Cardiac muscle cell (in vitro differentiated cells and primary cell): Measurements from ENCODE around the gene SLC23A2. TPM values are rescaled to one million over a fixed set of nuclear protein-coding genes. Genes with fewer than 3 reads are reported as not detected.
A peak's percentile ranks its signal among the peaks of the same experiment; 100 is the strongest.

ENCODE experiments used
- DNase-seq, 2 donors: peaks; one replicate each; pipeline versions ENCODE4 v3.0.0 to v3.0.0-alpha.2; 2010 to 2017; ENCODE audit warnings: low read depth in 1 of 2, low spot score in 1 of 2
- H3K27ac ChIP-seq: fragments of 200-600 bp; sonication (generic); 2 replicates; pipeline ENCODE4 v1.5.1; 2016
- H3K27me3 ChIP-seq: fragments of 200-600 bp; sonication (generic); 2 replicates; pipeline ENCODE4 v1.6.0; 2016; ENCODE audit warnings: control low read depth
- H3K36me3 ChIP-seq: fragments of 200-600 bp; sonication (generic); 2 replicates; pipeline ENCODE4 v1.5.1; 2016; ENCODE audit warnings: control low read depth
- H3K4me1 ChIP-seq: fragments of 200-600 bp; sonication (generic); 2 replicates; pipeline ENCODE4 v1.8.1; 2017; ENCODE audit warnings: low read depth, mild to moderate bottlenecking, mixed run types
- H3K4me3 ChIP-seq: fragments of 200-600 bp; sonication (generic); 2 replicates; pipeline ENCODE4 v1.5.1; 2016; ENCODE audit warnings: mild to moderate bottlenecking
- H3K9me3 ChIP-seq: fragments of 200-600 bp; sonication (generic); 2 replicates; pipeline ENCODE4 v1.5.1; 2017; ENCODE audit warnings: low read depth, mild to moderate bottlenecking, control low read depth
- CTCF ChIP-seq: IDR thresholded peaks from 2 replicates; pipeline ENCODE4 v1.5.1; 2012; ENCODE audit warnings: low read depth, mild to moderate bottlenecking, low read length
- polyA plus RNA-seq: library from polyadenylated mRNA; unstranded; fragments of >200 nt; fragmentation: Nextera tagmentation; extraction: Ambion mirVana; gene quantifications from 2 replicates; pipeline ENCODE4 v1.2.1, GENCODE V29; 2016
- total RNA-seq: library from RNA; depleted of rRNA; stranded (reverse); fragments of >200 nt; gene quantifications from 2 replicates; pipeline ENCODE4 v1.2.3, GENCODE V29; 2016

Gene SLC23A2
- total and polyA plus RNA-seq, 2 experiments from 2014 or later = 5.9 to 10.6 TPM

GRCh38 chr20:4951299-4951698, 50.0 kb downstream of the SLC23A2 start:
- Histone ChIP-seq H3K27me3 (no peaks in the 10 kb centered on the region), H3K27ac (no peak overlapping the region), H3K4me3 (no peak overlapping the region), H3K9me3 (no peaks in the 10 kb centered on the region), H3K4me1 (no peaks in the 10 kb centered on the region), H3K36me3 (no peaks in the 10 kb centered on the region)
- no peak for TF ChIP-seq CTCF
- peak in 1 of 2 donors; percentile 87 for DNase-seq

GRCh38 chr20:4950841-4951240, 50.5 kb downstream of the SLC23A2 start:
- no peak overlapping the region for H3K27ac ChIP-seq

GRCh38 chr20:4950437-4950836, 50.9 kb downstream of the SLC23A2 start:
- H3K27ac ChIP-seq = no peak overlapping the region
- TF ChIP-seq CTCF = no peak
- no peaks in the 10 kb centered on the region for H3K9me3 ChIP-seq
- DNase-seq = no peak
- H3K4me3 ChIP-seq = no peak overlapping the region
- no peaks in the 10 kb centered on the region for H3K36me3 ChIP-seq
- no peaks in the 10 kb centered on the region for H3K4me1 ChIP-seq
- no peaks in the 10 kb centered on the region for H3K27me3 ChIP-seq

More at GRCh38 chr20:4950841-4951240, 50.5 kb downstream of the SLC23A2 start:
- DNase-seq = no peak
- Histone ChIP-seq H3K4me1 (no peaks in the 10 kb centered on the region), H3K36me3 (no peaks in the 10 kb centered on the region), H3K9me3 (no peaks in the 10 kb centered on the region), H3K27me3 (no peaks in the 10 kb centered on the region), H3K4me3 (no peak overlapping the region)
- no peak for TF ChIP-seq CTCF

- Histone ChIP-seq H3K36me3 (no peaks in the 10 kb centered on the region), H3K27ac (no peak overlapping the region), H3K4me1 (no peaks in the 10 kb centered on the region), H3K9me3 (no peaks in the 10 kb centered on the region), H3K27me3 (no peaks in the 10 kb centered on the region), H3K4me3 (no peak overlapping the region)
- TF ChIP-seq CTCF = peak; percentile 65
- peak; percentile 28 to 61 for DNase-seq
These were observed 51.5 kb downstream of the SLC23A2 start for GRCh38 chr20:4949833-4950178.

DNA sequence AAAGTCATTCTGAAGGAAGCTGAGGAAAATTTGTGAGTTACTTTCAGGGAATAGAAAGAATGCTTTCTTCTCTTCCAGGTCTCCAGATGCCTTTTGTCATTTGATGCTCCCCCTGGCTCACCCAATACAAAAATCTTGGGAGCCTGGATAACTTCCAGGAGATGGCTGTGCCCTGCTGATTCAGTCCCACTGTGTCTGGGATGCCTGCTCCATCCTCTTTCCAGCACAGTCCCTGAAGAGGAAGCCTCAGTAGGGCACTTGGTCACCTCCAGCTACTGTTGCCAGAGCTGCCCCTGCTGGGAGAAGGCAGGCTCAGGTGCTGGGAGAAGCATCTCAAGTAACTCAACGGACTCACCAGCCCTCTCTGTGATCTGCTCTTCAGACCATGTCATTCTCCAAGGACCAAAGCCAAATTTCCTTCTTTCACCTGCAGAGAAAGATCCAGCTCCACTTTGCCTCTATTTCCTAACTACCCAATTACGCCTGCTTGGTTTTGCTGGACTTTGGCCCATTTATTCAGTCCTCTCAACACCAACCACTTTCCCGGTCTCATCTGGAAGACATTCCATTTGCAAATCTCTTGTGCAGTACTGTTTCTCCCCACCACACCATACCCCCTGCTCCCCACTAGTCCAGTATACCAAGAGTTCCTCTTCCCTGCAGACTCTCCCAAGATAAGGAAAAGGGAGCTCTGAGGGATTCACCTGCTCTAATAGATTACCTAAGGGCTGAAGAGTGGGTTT, 53.3 kb downstream of the SLC23A2 start:
- H3K4me1 ChIP-seq = no peaks in the 10 kb centered on the region
- no peak overlapping the region for H3K27ac ChIP-seq
- H3K9me3 ChIP-seq = no peaks in the 10 kb centered on the region

More for the DNA sequence above, 53.3 kb downstream of the SLC23A2 start:
- Histone ChIP-seq H3K4me3 (no peak overlapping the region), H3K36me3 (no peaks in the 10 kb centered on the region), H3K27me3 (no peaks in the 10 kb centered on the region)
- TF ChIP-seq CTCF = no peak
- no peak for DNase-seq
